Measurements from ENCODE around the gene RNF223.
"Not testable (repeated sequence)": the region's sequence is repeated elsewhere in the genome, so short reads cannot be mapped to it uniquely, and the experiment has no call there.

Gene RNF223

GRCh38 chr1:1057769-1058087 is 16.4 kb downstream of the RNF223 start:
- not testable (repeated sequence) for H3K27me3 ChIP-seq (ENCODE audit: insufficient read depth, low read length); H3K36me3 ChIP-seq (ENCODE audit: insufficient read depth, low read length); H2AFZ ChIP-seq (ENCODE audit: low read length, unreplicated experiment); H3K27ac ChIP-seq (ENCODE audit: low read depth, low read length); H3K79me2 ChIP-seq (ENCODE audit: control insufficient read depth, insufficient read depth, low read length, unreplicated experiment); H3K4me3 ChIP-seq (ENCODE audit: low read depth, low read length)
- H3K4me1 ChIP-seq (ENCODE audit: control insufficient read depth, insufficient read depth, low read length, unreplicated experiment), result peaks cover 15% of the 10 kb centered on the region

GRCh38 chr1:1055841-1056736 is 18.0 kb downstream of the RNF223 start:
- H3K4me1 ChIP-seq (ENCODE audit: control insufficient read depth, insufficient read depth, low read length, unreplicated experiment), result peaks cover 8% of the 10 kb centered on the region
- no peaks in the 10 kb centered on the region for H3K79me2 ChIP-seq (ENCODE audit: control insufficient read depth, insufficient read depth, low read length, unreplicated experiment)
- peaks cover 7% of the 10 kb centered on the region; the same call in 1 of the 2 replicates for H3K36me3 ChIP-seq (ENCODE audit: insufficient read depth, low read length)
- no peak overlapping the region for H3K4me3 ChIP-seq (ENCODE audit: low read depth, low read length)
- no peak overlapping the region for H2AFZ ChIP-seq (ENCODE audit: low read length, unreplicated experiment)
- H3K27ac ChIP-seq (ENCODE audit: low read depth, low read length), result no peak overlapping the region
- H3K27me3 ChIP-seq (ENCODE audit: insufficient read depth, low read length), result 0 out of 2 replicates have a peak, but pooled peaks cover 6% of the 10 kb centered on the region

- no peak overlapping the region for H2AFZ ChIP-seq (ENCODE audit: low read length, unreplicated experiment)
- no peak overlapping the region for H3K27ac ChIP-seq (ENCODE audit: low read depth, low read length)
- peaks cover 8% of the 10 kb centered on the region for H3K4me1 ChIP-seq (ENCODE audit: control insufficient read depth, insufficient read depth, low read length, unreplicated experiment)
- no peaks in the 10 kb centered on the region for H3K79me2 ChIP-seq (ENCODE audit: control insufficient read depth, insufficient read depth, low read length, unreplicated experiment)
- H3K36me3 ChIP-seq (ENCODE audit: insufficient read depth, low read length), result peaks cover 7% of the 10 kb centered on the region; the same call in 1 of the 2 replicates
- H3K4me3 ChIP-seq (ENCODE audit: low read depth, low read length), result no peak overlapping the region
- H3K27me3 ChIP-seq (ENCODE audit: insufficient read depth, low read length), result 0 out of 2 replicates have a peak, but pooled peaks cover under 1% of the 10 kb centered on the region
Observed at GRCh38 chr1:1054971-1055370, 19.1 kb downstream of the RNF223 start.

GRCh38 chr1:1054099-1054700 is 19.9 kb downstream of the RNF223 start:
- Histone ChIP-seq H3K27ac (ENCODE audit: low read depth, low read length) (no peak overlapping the region), H3K4me1 (ENCODE audit: control insufficient read depth, insufficient read depth, low read length, unreplicated experiment) (peaks cover 8% of the 10 kb centered on the region), H2AFZ (ENCODE audit: low read length, unreplicated experiment) (no peak overlapping the region), H3K36me3 (ENCODE audit: insufficient read depth, low read length) (peaks cover 7% of the 10 kb centered on the region; the same call in 1 of the 2 replicates), H3K4me3 (ENCODE audit: low read depth, low read length) (no peak overlapping the region), H3K27me3 (ENCODE audit: insufficient read depth, low read length) (no peaks in the 10 kb centered on the region), H3K79me2 (ENCODE audit: control insufficient read depth, insufficient read depth, low read length, unreplicated experiment) (no peaks in the 10 kb centered on the region)

GRCh38 chr1:1053682-1054081 is 20.4 kb downstream of the RNF223 start:
- Histone ChIP-seq H3K4me1 (ENCODE audit: control insufficient read depth, insufficient read depth, low read length, unreplicated experiment) (peaks cover 8% of the 10 kb centered on the region), H3K79me2 (ENCODE audit: control insufficient read depth, insufficient read depth, low read length, unreplicated experiment) (no peaks in the 10 kb centered on the region), H3K27ac (ENCODE audit: low read depth, low read length) (no peak overlapping the region), H3K27me3 (ENCODE audit: insufficient read depth, low read length) (no peaks in the 10 kb centered on the region), H3K4me3 (ENCODE audit: low read depth, low read length) (no peak overlapping the region), H3K36me3 (ENCODE audit: insufficient read depth, low read length) (peaks cover 7% of the 10 kb centered on the region; the same call in 1 of the 2 replicates), H2AFZ (ENCODE audit: low read length, unreplicated experiment) (no peak overlapping the region)

GRCh38 chr1:1053022-1053421 is 21.1 kb downstream of the RNF223 start:
- H3K4me1 ChIP-seq (ENCODE audit: control insufficient read depth, insufficient read depth, low read length, unreplicated experiment), result peaks cover 2% of the 10 kb centered on the region
- H3K36me3 ChIP-seq (ENCODE audit: insufficient read depth, low read length), result peaks cover 7% of the 10 kb centered on the region; the same call in 1 of the 2 replicates
- no peak overlapping the region for H3K4me3 ChIP-seq (ENCODE audit: low read depth, low read length)
- no peaks in the 10 kb centered on the region for H3K79me2 ChIP-seq (ENCODE audit: control insufficient read depth, insufficient read depth, low read length, unreplicated experiment)
- no peaks in the 10 kb centered on the region for H3K27me3 ChIP-seq (ENCODE audit: insufficient read depth, low read length)
- H2AFZ ChIP-seq (ENCODE audit: low read length, unreplicated experiment), result no peak overlapping the region
- H3K27ac ChIP-seq (ENCODE audit: low read depth, low read length), result no peak overlapping the region

GRCh38 chr1:1052003-1052840 is 21.9 kb downstream of the RNF223 start:
- H3K4me1 ChIP-seq (ENCODE audit: control insufficient read depth, insufficient read depth, low read length, unreplicated experiment), result no peaks in the 10 kb centered on the region
- peaks cover 10% of the 10 kb centered on the region; the same call in 1 of the 2 replicates for H3K36me3 ChIP-seq (ENCODE audit: insufficient read depth, low read length)
- no peak overlapping the region for H2AFZ ChIP-seq (ENCODE audit: low read length, unreplicated experiment)
- H3K4me3 ChIP-seq (ENCODE audit: low read depth, low read length), result no peak overlapping the region
- H3K27me3 ChIP-seq (ENCODE audit: insufficient read depth, low read length), result no peaks in the 10 kb centered on the region
- H3K79me2 ChIP-seq (ENCODE audit: control insufficient read depth, insufficient read depth, low read length, unreplicated experiment), result no peaks in the 10 kb centered on the region
- no peak overlapping the region for H3K27ac ChIP-seq (ENCODE audit: low read depth, low read length)

GRCh38 chr1:1051127-1051810 is 22.8 kb downstream of the RNF223 start:
- Histone ChIP-seq H3K4me3 (ENCODE audit: low read depth, low read length) (no peak overlapping the region), H3K4me1 (ENCODE audit: control insufficient read depth, insufficient read depth, low read length, unreplicated experiment) (no peaks in the 10 kb centered on the region)

GRCh38 chr1:1050577-1051052 is 23.5 kb downstream of the RNF223 start:
- H3K4me1 ChIP-seq (ENCODE audit: control insufficient read depth, insufficient read depth, low read length, unreplicated experiment), result no peaks in the 10 kb centered on the region
- no peak overlapping the region for H3K4me3 ChIP-seq (ENCODE audit: low read depth, low read length)
- peaks cover 12% of the 10 kb centered on the region; the same call in 1 of the 2 replicates for H3K36me3 ChIP-seq (ENCODE audit: insufficient read depth, low read length)
- H3K79me2 ChIP-seq (ENCODE audit: control insufficient read depth, insufficient read depth, low read length, unreplicated experiment), result no peaks in the 10 kb centered on the region
- no peak overlapping the region for H2AFZ ChIP-seq (ENCODE audit: low read length, unreplicated experiment)
- H3K27me3 ChIP-seq (ENCODE audit: insufficient read depth, low read length), result no peaks in the 10 kb centered on the region
- H3K27ac ChIP-seq (ENCODE audit: low read depth, low read length), result no peak overlapping the region

More at GRCh38 chr1:1051127-1051810, 22.8 kb downstream of the RNF223 start:
- H3K27me3 ChIP-seq (ENCODE audit: insufficient read depth, low read length), result no peaks in the 10 kb centered on the region
- H3K36me3 ChIP-seq (ENCODE audit: insufficient read depth, low read length), result peaks cover 12% of the 10 kb centered on the region; the same call in 1 of the 2 replicates
- no peak overlapping the region for H2AFZ ChIP-seq (ENCODE audit: low read length, unreplicated experiment)
- H3K79me2 ChIP-seq (ENCODE audit: control insufficient read depth, insufficient read depth, low read length, unreplicated experiment), result no peaks in the 10 kb centered on the region
- no peak overlapping the region for H3K27ac ChIP-seq (ENCODE audit: low read depth, low read length)

Measured in ACC112 (cell line).